Heart right ventricle (tissue), 16 donors: Measurements from ENCODE around the gene KCP. TPM values are rescaled to one million over a fixed set of nuclear protein-coding genes. Genes with fewer than 3 reads are reported as not detected.

ENCODE experiments used
- ATAC-seq, 8 donors: fragments of 200-7000 bp; cut with Tn5 transposase; one replicate each; pipeline ENCODE4 v1.9.1; 2020; ENCODE audit warnings: mild to moderate bottlenecking in 8 of 8, moderate library complexity in 8 of 8, moderate number of reproducible peaks in 1 of 8
- DNase-seq, 2 donors: peaks; one replicate each; pipeline ENCODE4 v3.0.0-alpha.2; 2020
- H3K27ac ChIP-seq, 10 donors: fragments of 200-600 bp; sonication (generic) in 2 of 10; one replicate each; pipeline versions ENCODE4 v1.5.0 to v1.8.0; 2020 to 2022; ENCODE audit warnings: mild to moderate bottlenecking in 3 of 10
- H3K27me3 ChIP-seq, 7 donors: fragments of 200-600 bp; one replicate each; pipeline ENCODE4 v1.8.0; 2021 to 2022; ENCODE audit warnings: mild to moderate bottlenecking in 2 of 7
- H3K36me3 ChIP-seq, 9 donors: fragments of 200-600 bp; sonication (generic) in 1 of 9; one replicate each; pipeline versions ENCODE4 v1.5.0 to v1.8.0; 2020 to 2022; ENCODE audit warnings: mild to moderate bottlenecking in 2 of 9
- H3K4me1 ChIP-seq, 9 donors: fragments of 200-600 bp; sonication (generic) in 1 of 9; one replicate each; pipeline versions ENCODE4 v1.5.0 to v1.8.0; 2020 to 2022; ENCODE audit warnings: mild to moderate bottlenecking in 4 of 9
- H3K4me3 ChIP-seq, 10 donors: fragments of 200-600 bp; sonication (generic) in 2 of 10; one replicate each; pipeline versions ENCODE4 v1.5.0 to v1.8.0; 2020 to 2022; ENCODE audit warnings: mild to moderate bottlenecking in 7 of 10, moderate library complexity in 2 of 10
- H3K9me3 ChIP-seq, 11 donors: fragments of 200-600 bp in 10 of 11; sonication (generic) in 2 of 11; one replicate each; pipeline versions ENCODE4 v1.5.0 to v1.8.0; 2013 to 2022; ENCODE audit warnings: mild to moderate bottlenecking in 2 of 11, control low read depth in 1 of 11, moderate library complexity in 1 of 11
- WGBS, 2 donors: extraction: QIAGEN DNeasy Blood & Tissue Kit; methylation state at CpG; one replicate each; pipeline ENCODE4 v1.1.7; 2013; ENCODE audit warnings: inconsistent platforms in 1 of 2; 5-methylcytosine and 5-hydroxymethylcytosine counted together
- intact Hi-C, 10 donors: fragments of 100-400 bp; cut with DNase I; formaldehyde crosslinking; loops; one replicate each; pipeline versions ENCODE4 v1.11.1 to v1.14.2; 2022
- polyA plus RNA-seq, 2 donors: library from polyadenylated mRNA; stranded (reverse); fragments of 200-250 nt; gene quantifications; one replicate each; pipeline ENCODE4 v1.2.3, GENCODE V29; 2013
- total RNA-seq, 10 donors: library from RNA; stranded (reverse); fragmentation: NEBNext Ultra II Directional in 3 of 10; extraction: Animal tissue kit (Norgen Biotek cat#: 25700) in 3 of 10; gene quantifications; one replicate each; pipeline versions ENCODE4 v1.2.1 to v1.2.4, GENCODE V29; 2021 to 2023
- TF ChIP-seq, protein P1 (sequence below), 9 donors: fragments of 200-600 bp; sonication (generic) in 2 of 9; IDR thresholded peaks; one replicate each; pipeline versions ENCODE4 v1.5.0 to v1.8.0; 2021 to 2022; ENCODE audit warnings: antibody characterized with exemption in 9 of 9, mild to moderate bottlenecking in 5 of 9, moderate library complexity in 1 of 9
- donor health status: Arrhythmogenic right ventricular cardiomyopathy.
- donor health status: ischemic (EF 13 %, LVEDD 7.1; RV severe dilation, severe dysfunction).
- donor health status: healthy with polysubstance abuse.
- donor health status: DM: no; HTN: yes; CAD: no.
- donor health status: DM: no; HTN: no; CAD: no.
- donor health status: ischemic (EF 25% LVEDD 6.9; RV normal size, moderate dysfunction).
- donor health status: ischemic (EF 25% LVEDD 5.7; RV mildly dilated, moderate dysfunction).
- donor health status: healthy.
- donor health status: DM: yes; HTN: yes; CAD: no.
- donor health status: Ischemic cardiomyopathy.
- donor health status: ischemic (EF 35%, LVEDD 5.7; RV mildly dilated, moderate dysfunction).
- donor health status: nonischemic (EF 11% LVEDD 7.7; RV severe dilation, severe dysfunction).
- donor health status: DM: yes; HTN: yes; CAD: no.
- donor health status: PGD.
- donor health status: ischemic (EF 29% LVEDD 5.4; RV normal size, mild dysfunction).
- donor health status: nonischemic (EF 23%, LVEDD 6.1; RV moderate dilation, normal function).

The KCP gene
- total and polyA plus RNA-seq, 12 donors = 0.09 to 0.44 (median 0.27) TPM

- Histone ChIP-seq H3K27ac (no peak overlapping the region), H3K27me3 (no peaks in the 10 kb centered on the region), H3K4me3 (no peak overlapping the region), H3K9me3 (no peaks in the 10 kb centered on the region), H3K36me3 (peaks cover 0 to 100% (median 75%) of the 10 kb centered on the region in 9 donors), H3K4me1 (peaks cover 0 to 22% (median 0%) of the 10 kb centered on the region in 9 donors)
- intact Hi-C loops = no loop called here
- ATAC-seq (no peak), DNase-seq (peak in 1 of 2 donors; percentile 11)
- WGBS, 2 donors = 85 to 87% methylated on average over 17 of the region's 17 CpGs
- TF ChIP-seq, protein P1, sequence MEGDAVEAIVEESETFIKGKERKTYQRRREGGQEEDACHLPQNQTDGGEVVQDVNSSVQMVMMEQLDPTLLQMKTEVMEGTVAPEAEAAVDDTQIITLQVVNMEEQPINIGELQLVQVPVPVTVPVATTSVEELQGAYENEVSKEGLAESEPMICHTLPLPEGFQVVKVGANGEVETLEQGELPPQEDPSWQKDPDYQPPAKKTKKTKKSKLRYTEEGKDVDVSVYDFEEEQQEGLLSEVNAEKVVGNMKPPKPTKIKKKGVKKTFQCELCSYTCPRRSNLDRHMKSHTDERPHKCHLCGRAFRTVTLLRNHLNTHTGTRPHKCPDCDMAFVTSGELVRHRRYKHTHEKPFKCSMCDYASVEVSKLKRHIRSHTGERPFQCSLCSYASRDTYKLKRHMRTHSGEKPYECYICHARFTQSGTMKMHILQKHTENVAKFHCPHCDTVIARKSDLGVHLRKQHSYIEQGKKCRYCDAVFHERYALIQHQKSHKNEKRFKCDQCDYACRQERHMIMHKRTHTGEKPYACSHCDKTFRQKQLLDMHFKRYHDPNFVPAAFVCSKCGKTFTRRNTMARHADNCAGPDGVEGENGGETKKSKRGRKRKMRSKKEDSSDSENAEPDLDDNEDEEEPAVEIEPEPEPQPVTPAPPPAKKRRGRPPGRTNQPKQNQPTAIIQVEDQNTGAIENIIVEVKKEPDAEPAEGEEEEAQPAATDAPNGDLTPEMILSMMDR (IDR thresholded peaks at IDR 0.05) = no peak
Observed at GRCh38 chr7:128843938-128844621, 66.4 kb downstream of the KCP start.

GRCh38 chr7:128842674-128843641, 67.6 kb downstream of the KCP start:
- Histone ChIP-seq H3K36me3 (peaks cover 0 to 100% (median 79%) of the 10 kb centered on the region in 9 donors), H3K27ac (peak overlapping the region in 1 of 10 donors; percentile 23), H3K9me3 (no peaks in the 10 kb centered on the region), H3K27me3 (no peaks in the 10 kb centered on the region), H3K4me3 (no peak overlapping the region), H3K4me1 (peaks cover 0 to 33% (median 5%) of the 10 kb centered on the region in 9 donors)
- peak in 1 of 2 donors; percentile 16 for DNase-seq
- intact Hi-C loops = no loop called here
- WGBS, 2 donors = 88 to 95% methylated on average over 35 to 38 of the region's 38 CpGs
- no peak for ATAC-seq
- TF ChIP-seq, protein P1 (IDR thresholded peaks at IDR 0.05) = no peak

DNA sequence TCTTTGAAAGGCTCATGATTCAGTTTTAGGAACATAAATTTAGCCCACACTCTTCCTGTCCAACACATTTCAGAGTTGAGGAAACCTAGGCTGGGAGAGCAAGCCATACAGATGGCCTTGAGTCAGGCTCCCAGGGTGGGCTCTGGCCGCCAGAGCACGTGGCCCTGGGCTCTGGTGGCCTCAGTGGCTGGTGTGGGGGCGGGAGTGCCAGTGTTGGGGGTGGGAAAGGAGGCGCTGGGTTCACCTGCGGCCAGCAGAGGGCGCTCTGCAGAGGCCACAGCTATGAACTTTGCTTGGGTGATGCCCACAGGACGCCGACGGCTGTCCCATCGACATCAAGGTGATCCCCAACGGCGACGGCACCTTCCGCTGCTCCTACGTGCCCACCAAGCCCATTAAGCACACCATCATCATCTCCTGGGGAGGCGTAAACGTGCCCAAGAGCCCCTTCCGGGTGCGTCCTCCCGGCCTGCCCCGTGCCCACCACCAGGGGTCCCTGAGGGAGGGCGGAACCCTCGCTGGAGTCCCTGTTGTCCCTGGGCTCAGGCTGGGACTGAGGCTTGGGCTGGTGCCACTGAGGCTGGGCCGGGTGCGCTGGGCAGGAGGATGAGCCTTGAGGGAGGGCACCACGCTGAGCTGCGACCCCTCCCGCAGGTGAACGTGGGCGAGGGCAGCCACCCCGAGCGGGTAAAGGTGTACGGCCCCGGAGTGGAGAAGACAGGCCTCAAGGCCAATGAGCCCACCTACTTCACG, 68.4 kb downstream of the KCP start:
- no peaks in the 10 kb centered on the region for H3K9me3 ChIP-seq
- H3K27me3 ChIP-seq = no peaks in the 10 kb centered on the region
- ATAC-seq (peak in 7 of 8 donors; percentile 9 to 44 (median 27)), DNase-seq (peak in 1 of 2 donors; percentile 57)
- H3K4me1 ChIP-seq = peaks cover 0 to 41% (median 5%) of the 10 kb centered on the region in 9 donors
- no peak overlapping the region for H3K4me3 ChIP-seq
- intact Hi-C loops = no loop called here
- peak overlapping the region in 3 of 10 donors; percentile 0 to 43 (median 9) for H3K27ac ChIP-seq
- TF ChIP-seq, protein P1 (IDR thresholded peaks at IDR 0.05) = peak; percentile 52 to 91 (median 76)
- WGBS, 2 donors = 60 to 66% methylated on average over 35 of the region's 35 CpGs
- H3K36me3 ChIP-seq = peaks cover 0 to 100% (median 81%) of the 10 kb centered on the region in 9 donors
